Measurements from ENCODE around the gene PARD3. TPM values are rescaled to one million over a fixed set of nuclear protein-coding genes. Genes with fewer than 3 reads are reported as not detected.

PARD3 gene
- total RNA-seq, 1 experiment from 2014 or later = 51.8 TPM

GRCh38 chr10:34817054-34817453 lies 2.0 kb upstream of the PARD3 start:
- ChIA-PET CTCF (interaction anchor here (0.6 to 2.8 kb wide), 7 partner anchors 35 to 178 kb away, joined by 3 to 13 read pairs (median 5); no protein-coding TSS in a partner anchor), POLR2A (interaction anchor here (1.9 kb wide), 1 partner anchor 7 kb away, joined by 7 read pairs; no protein-coding TSS in a partner anchor)
- DNase-seq (ENCODE audit: low spot score) = no peak
- no peak for ATAC-seq
- no peaks in the 10 kb centered on the region for H3K36me3 Mint-ChIP-seq
- TF ChIP-seq ZNF425 (CRISPR knock-in tag; conservative IDR thresholded peaks at IDR 0.05) = no peak
- TF ChIP-seq HMGA2 (CRISPR knock-in tag; IDR thresholded peaks at IDR 0.05) = peak; percentile 69; the same call in 1 of the 2 replicates
- H3K4me3 Mint-ChIP-seq = peak overlapping the region; percentile 18; the same call in 1 of the 2 replicates
- no peaks in the 10 kb centered on the region for H3K9me3 Mint-ChIP-seq
- H3K27ac Mint-ChIP-seq = no peak overlapping the region
- H3K27me3 Mint-ChIP-seq (ENCODE audit: low read depth) = peaks cover 20% of the 10 kb centered on the region
- peaks cover 22% of the 10 kb centered on the region for H3K4me1 Mint-ChIP-seq

GRCh38 chr10:34816501-34817002 lies 1.5 kb upstream of the PARD3 start:
- DNase-seq (ENCODE audit: low spot score) (peak; percentile 18), ATAC-seq (peak; percentile 8)
- H3K4me1 Mint-ChIP-seq = peaks cover 27% of the 10 kb centered on the region
- H3K36me3 Mint-ChIP-seq = no peaks in the 10 kb centered on the region
- TF ChIP-seq FOXJ3 (CRISPR knock-in tag; IDR thresholded peaks at IDR 0.05; ENCODE audit: borderline replicate concordance) (no peak), USF2 (CRISPR knock-in tag; IDR thresholded peaks at IDR 0.05) (no peak), HMGXB4 (CRISPR knock-in tag; IDR thresholded peaks at IDR 0.05) (no peak), ZNF232 (CRISPR knock-in tag; IDR thresholded peaks at IDR 0.05) (no peak), PREB (CRISPR knock-in tag; IDR thresholded peaks at IDR 0.05; ENCODE audit: borderline replicate concordance) (no peak), TP53 (CRISPR knock-in tag; IDR thresholded peaks at IDR 0.05) (no peak), SMAD3 (CRISPR knock-in tag; IDR thresholded peaks at IDR 0.05; ENCODE audit: borderline replicate concordance) (no peak), PRDM15 (CRISPR knock-in tag; IDR thresholded peaks at IDR 0.05) (no peak), ZNF219 (CRISPR knock-in tag; IDR thresholded peaks at IDR 0.05; ENCODE audit: borderline replicate concordance) (no peak), JAZF1 (CRISPR knock-in tag; IDR thresholded peaks at IDR 0.05) (no peak), IRF2 (CRISPR knock-in tag; IDR thresholded peaks at IDR 0.05; ENCODE audit: borderline replicate concordance, low read depth) (no peak), ATF2 (CRISPR knock-in tag; IDR thresholded peaks at IDR 0.05; ENCODE audit: borderline replicate concordance, low read depth) (no peak), PRRX2 (CRISPR knock-in tag; IDR thresholded peaks at IDR 0.05) (no peak), E2F4 (CRISPR knock-in tag; IDR thresholded peaks at IDR 0.05; ENCODE audit: borderline replicate concordance, low read depth) (no peak)
- ChIA-PET CTCF (interaction anchor here (0.6 to 2.8 kb wide), 11 partner anchors 8 to 178 kb away, joined by 3 to 13 read pairs (median 5); no protein-coding TSS in a partner anchor), POLR2A (interaction anchor here (1.9 kb wide), 1 partner anchor 8 kb away, joined by 7 read pairs; no protein-coding TSS in a partner anchor)
- H3K27ac Mint-ChIP-seq = no peak overlapping the region
- H3K9me3 Mint-ChIP-seq = no peaks in the 10 kb centered on the region
- peak overlapping the region; percentile 89 for H3K4me3 Mint-ChIP-seq
- peaks cover 20% of the 10 kb centered on the region for H3K27me3 Mint-ChIP-seq (ENCODE audit: low read depth)
